ENCODE results near the gene INAFM2.
A peak's percentile ranks its signal among the peaks of the same experiment; 100 is the strongest.

The INAFM2 gene

GRCh38 chr15:40345225-40345866, 21.9 kb downstream of the INAFM2 start:
- H3K4me1 ChIP-seq (ENCODE audit: control insufficient read depth, insufficient read depth, low read length): peaks cover 23% of the 10 kb centered on the region
- H3K27ac ChIP-seq (ENCODE audit: low read depth, low read length): no peak overlapping the region
- H3K27me3 ChIP-seq (ENCODE audit: control insufficient read depth, insufficient read depth, low read length): no peaks in the 10 kb centered on the region
- H3K9ac ChIP-seq (ENCODE audit: low read length): no peak overlapping the region
- no peak overlapping the region for H3K4me3 ChIP-seq (ENCODE audit: low read length)
- no peaks in the 10 kb centered on the region for H3K36me3 ChIP-seq (ENCODE audit: control insufficient read depth, insufficient read depth, low read length)

GRCh38 chr15:40345867-40346578, 22.5 kb downstream of the INAFM2 start:
- H3K27ac ChIP-seq (ENCODE audit: low read depth, low read length): no peak overlapping the region
- no peaks in the 10 kb centered on the region for H3K36me3 ChIP-seq (ENCODE audit: control insufficient read depth, insufficient read depth, low read length)
- no peak overlapping the region for H3K9ac ChIP-seq (ENCODE audit: low read length)
- peaks cover 17% of the 10 kb centered on the region for H3K4me1 ChIP-seq (ENCODE audit: control insufficient read depth, insufficient read depth, low read length)
- H3K27me3 ChIP-seq (ENCODE audit: control insufficient read depth, insufficient read depth, low read length): no peaks in the 10 kb centered on the region
- H3K4me3 ChIP-seq (ENCODE audit: low read length): no peak overlapping the region

GRCh38 chr15:40346579-40347558, 23.4 kb downstream of the INAFM2 start:
- Histone ChIP-seq H3K36me3 (ENCODE audit: control insufficient read depth, insufficient read depth, low read length) (no peaks in the 10 kb centered on the region), H3K27me3 (ENCODE audit: control insufficient read depth, insufficient read depth, low read length) (no peaks in the 10 kb centered on the region), H3K4me3 (ENCODE audit: low read length) (no peak overlapping the region), H3K4me1 (ENCODE audit: control insufficient read depth, insufficient read depth, low read length) (peaks cover 13% of the 10 kb centered on the region), H3K9ac (ENCODE audit: low read length) (peak overlapping the region; percentile 10), H3K27ac (ENCODE audit: low read depth, low read length) (peak overlapping the region; percentile 3)

- peaks cover 9% of the 10 kb centered on the region for H3K4me1 ChIP-seq (ENCODE audit: control insufficient read depth, insufficient read depth, low read length)
Measured at GRCh38 chr15:40347559-40348473, 24.3 kb downstream of the INAFM2 start.

DNA sequence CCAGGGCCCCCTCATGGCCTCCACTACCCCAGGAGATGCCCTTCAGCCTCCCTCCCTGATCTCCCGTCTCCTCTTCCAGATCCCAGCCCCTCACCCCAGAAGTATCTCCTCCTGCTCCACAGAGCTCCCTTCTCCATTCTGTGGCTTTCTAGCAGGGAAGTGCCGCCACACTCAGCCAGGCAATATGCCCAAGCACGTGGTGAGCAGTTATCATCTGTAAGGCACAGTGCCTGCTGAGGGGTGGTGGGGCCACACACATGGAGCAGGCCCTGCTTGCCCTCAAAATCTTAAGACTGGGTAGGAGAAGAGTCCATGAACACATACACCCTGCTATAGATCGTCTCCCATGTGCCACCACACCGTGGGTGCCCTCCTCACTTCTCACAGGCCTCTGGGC, 25.0 kb downstream of the INAFM2 start:
- Histone ChIP-seq H3K4me1 (ENCODE audit: control insufficient read depth, insufficient read depth, low read length) (peaks cover 4% of the 10 kb centered on the region), H3K9ac (ENCODE audit: low read length) (peak overlapping the region; percentile 56), H3K4me3 (ENCODE audit: low read length) (no peak overlapping the region), H3K27me3 (ENCODE audit: control insufficient read depth, insufficient read depth, low read length) (no peaks in the 10 kb centered on the region), H3K36me3 (ENCODE audit: control insufficient read depth, insufficient read depth, low read length) (no peaks in the 10 kb centered on the region), H3K27ac (ENCODE audit: low read depth, low read length) (peak overlapping the region; percentile 21)

More at GRCh38 chr15:40347559-40348473, 24.3 kb downstream of the INAFM2 start:
- H3K4me3 ChIP-seq (ENCODE audit: low read length): no peak overlapping the region
- H3K9ac ChIP-seq (ENCODE audit: low read length): no peak overlapping the region
- peak overlapping the region; percentile 3 for H3K27ac ChIP-seq (ENCODE audit: low read depth, low read length)
- no peaks in the 10 kb centered on the region for H3K27me3 ChIP-seq (ENCODE audit: control insufficient read depth, insufficient read depth, low read length)
- H3K36me3 ChIP-seq (ENCODE audit: control insufficient read depth, insufficient read depth, low read length): no peaks in the 10 kb centered on the region

DNA sequence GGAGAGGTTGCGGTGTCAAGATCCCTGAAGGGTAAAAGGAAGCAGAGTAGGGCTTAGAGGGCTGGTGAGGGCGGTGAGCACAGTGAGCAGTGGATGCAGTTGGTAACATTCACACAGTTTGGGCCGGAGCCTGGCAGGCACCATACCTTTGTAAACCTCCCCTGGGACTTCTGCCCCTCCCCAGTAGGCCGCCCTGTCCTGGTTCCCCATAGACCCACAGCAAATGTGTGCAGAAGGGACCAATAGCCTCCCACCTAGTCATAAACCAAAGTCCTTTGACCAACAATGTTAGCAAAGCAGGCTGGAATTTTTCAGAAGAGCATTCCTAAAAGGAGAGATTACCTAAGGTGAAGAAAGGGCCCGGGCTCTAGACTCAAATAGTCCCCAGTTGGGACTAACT, 25.7 kb downstream of the INAFM2 start:
- Histone ChIP-seq H3K4me1 (ENCODE audit: control insufficient read depth, insufficient read depth, low read length) (no peaks in the 10 kb centered on the region), H3K4me3 (ENCODE audit: low read length) (no peak overlapping the region), H3K9ac (ENCODE audit: low read length) (no peak overlapping the region), H3K36me3 (ENCODE audit: control insufficient read depth, insufficient read depth, low read length) (no peaks in the 10 kb centered on the region), H3K27ac (ENCODE audit: low read depth, low read length) (no peak overlapping the region), H3K27me3 (ENCODE audit: control insufficient read depth, insufficient read depth, low read length) (no peaks in the 10 kb centered on the region)

GRCh38 chr15:40352281-40352901, 28.9 kb downstream of the INAFM2 start:
- Histone ChIP-seq H3K27ac (ENCODE audit: low read depth, low read length) (no peak overlapping the region), H3K36me3 (ENCODE audit: control insufficient read depth, insufficient read depth, low read length) (no peaks in the 10 kb centered on the region), H3K9ac (ENCODE audit: low read length) (peak overlapping the region; percentile 6), H3K4me1 (ENCODE audit: control insufficient read depth, insufficient read depth, low read length) (no peaks in the 10 kb centered on the region), H3K27me3 (ENCODE audit: control insufficient read depth, insufficient read depth, low read length) (no peaks in the 10 kb centered on the region), H3K4me3 (ENCODE audit: low read length) (peak overlapping the region; percentile 64)

GRCh38 chr15:40353697-40354096, 30.2 kb downstream of the INAFM2 start:
- Histone ChIP-seq H3K4me3 (ENCODE audit: low read length) (peak overlapping the region; percentile 64), H3K27me3 (ENCODE audit: control insufficient read depth, insufficient read depth, low read length) (no peaks in the 10 kb centered on the region), H3K4me1 (ENCODE audit: control insufficient read depth, insufficient read depth, low read length) (peaks cover 3% of the 10 kb centered on the region), H3K9ac (ENCODE audit: low read length) (no peak overlapping the region), H3K36me3 (ENCODE audit: control insufficient read depth, insufficient read depth, low read length) (no peaks in the 10 kb centered on the region), H3K27ac (ENCODE audit: low read depth, low read length) (no peak overlapping the region)

GRCh38 chr15:40354408-40355171, 31.1 kb downstream of the INAFM2 start:
- Histone ChIP-seq H3K4me3 (ENCODE audit: low read length) (no peak overlapping the region), H3K4me1 (ENCODE audit: control insufficient read depth, insufficient read depth, low read length) (peaks cover 3% of the 10 kb centered on the region), H3K27me3 (ENCODE audit: control insufficient read depth, insufficient read depth, low read length) (no peaks in the 10 kb centered on the region), H3K36me3 (ENCODE audit: control insufficient read depth, insufficient read depth, low read length) (no peaks in the 10 kb centered on the region), H3K27ac (ENCODE audit: low read depth, low read length) (no peak overlapping the region), H3K9ac (ENCODE audit: low read length) (no peak overlapping the region)

GRCh38 chr15:40355976-40356585, 32.6 kb downstream of the INAFM2 start:
- no peak overlapping the region for H3K4me3 ChIP-seq (ENCODE audit: low read length)
- H3K9ac ChIP-seq (ENCODE audit: low read length): no peak overlapping the region
- H3K27me3 ChIP-seq (ENCODE audit: control insufficient read depth, insufficient read depth, low read length): no peaks in the 10 kb centered on the region
- H3K36me3 ChIP-seq (ENCODE audit: control insufficient read depth, insufficient read depth, low read length): no peaks in the 10 kb centered on the region
- peaks cover 3% of the 10 kb centered on the region for H3K4me1 ChIP-seq (ENCODE audit: control insufficient read depth, insufficient read depth, low read length)
- no peak overlapping the region for H3K27ac ChIP-seq (ENCODE audit: low read depth, low read length)

Measured in rectal smooth muscle tissue (tissue), 1 donor.